Esophagus muscularis mucosa (tissue), 4 donors: ENCODE data around the gene THADA. TPM values are rescaled to one million over a fixed set of nuclear protein-coding genes. Genes with fewer than 3 reads are reported as not detected.

ENCODE experiments used
- DNase-seq: peaks from one replicate; pipeline ENCODE4 v3.0.0-alpha.2; 2017; ENCODE audit errors: extremely low spot score
- H3K27ac ChIP-seq, 4 donors: fragments of 200-600 bp; sonication (generic); replicated peaks in 1 of 4; 1 replicate in 3 of 4; 2 replicates in 1 of 4; pipeline ENCODE4 v1.5.1; 2016 to 2019; ENCODE audit warnings: mild to moderate bottlenecking in 1 of 4
- H3K27me3 ChIP-seq, 4 donors: fragments of 200-600 bp; sonication (generic); one replicate each; pipeline versions ENCODE4 v1.5.1 to v1.6.0; 2016 to 2019
- H3K36me3 ChIP-seq, 4 donors: fragments of 200-600 bp; sonication (generic); one replicate each; pipeline ENCODE4 v1.5.1; 2016 to 2019
- H3K4me1 ChIP-seq, 4 donors: fragments of 200-600 bp; sonication (generic); one replicate each; pipeline ENCODE4 v1.5.1; 2016 to 2019
- H3K4me3 ChIP-seq, 4 donors: fragments of 200-600 bp; sonication (generic); 1 replicate in 2 of 4; 2 replicates in 2 of 4; pipeline ENCODE4 v1.5.1; 2016 to 2019; ENCODE audit warnings: mild to moderate bottlenecking in 4 of 4, moderate library complexity in 1 of 4
- H3K9me3 ChIP-seq, 4 donors: fragments of 200-600 bp; sonication (generic); 1 replicate in 3 of 4; 2 replicates in 1 of 4; pipeline ENCODE4 v1.5.1; 2016 to 2019
- CTCF ChIP-seq, 3 experiments: fragments of 200-600 bp in 2 of 3; fragments of 450-650 bp in 1 of 3; sonication (generic) in 2 of 3; IDR thresholded peaks; one replicate each; pipeline ENCODE4 v1.5.1; 2017 to 2019; ENCODE audit warnings: antibody characterized with exemption in 3 of 3, mild to moderate bottlenecking in 2 of 3, moderate library complexity in 1 of 3
- EP300 ChIP-seq: sonication (generic); formaldehyde crosslinking; IDR thresholded peaks from one replicate; pipeline ENCODE4 v1.6.1; 2017; ENCODE audit warnings: antibody characterized with exemption
- POLR2A ChIP-seq: fragments of 450-650 bp; IDR thresholded peaks from one replicate; pipeline ENCODE4 v1.6.1; 2017; ENCODE audit warnings: antibody characterized with exemption, moderate library complexity, mild to moderate bottlenecking, low read depth
- POLR2AphosphoS5 ChIP-seq, 2 donors: sonication (generic); formaldehyde crosslinking; IDR thresholded peaks; one replicate each; pipeline ENCODE4 v1.6.1; 2017; ENCODE audit warnings: antibody characterized with exemption in 2 of 2
- WGBS: methylation state at CpG from one replicate; pipeline ENCODE4 v1.1.5; 2018; 5-methylcytosine and 5-hydroxymethylcytosine counted together
- intact Hi-C: fragments of 100-400 bp; cut with DNase I; formaldehyde crosslinking; loops from one replicate; pipeline ENCODE4 v1.15.1; 2023
- total RNA-seq, 4 donors: library from RNA; depleted of rRNA; stranded (reverse); fragments of >200 nt; gene quantifications; one replicate each; pipeline versions ENCODE4 v1.1.0 to v1.2.1, GENCODE V29; 2016

Gene THADA
- total RNA-seq, 4 donors from 2014 or later, result 17.2 to 28.7 (median 21.3) TPM

- intact Hi-C loops, result no loop called here
- Histone ChIP-seq H3K4me3 (no peak overlapping the region), H3K27me3 (no peaks in the 10 kb centered on the region), H3K27ac (no peak overlapping the region), H3K9me3 (no peaks in the 10 kb centered on the region), H3K36me3 (no peaks in the 10 kb centered on the region), H3K4me1 (peaks cover 38 to 73% (median 51%) of the 10 kb centered on the region in 4 donors)
- no peak for TF ChIP-seq POLR2AphosphoS5 (IDR thresholded peaks at IDR 0.05)
- no peak for TF ChIP-seq POLR2A
- no peak for TF ChIP-seq EP300
- TF ChIP-seq CTCF (IDR thresholded peaks at IDR 0.05), result no peak
- no peak for DNase-seq
- 96% methylated on average over 6 of the region's 6 CpGs for WGBS
These were observed 185.7 kb downstream of the THADA start for GRCh38 chr2:43410055-43410604.

- no peaks in the 10 kb centered on the region for H3K27me3 ChIP-seq
- H3K9me3 ChIP-seq, result no peaks in the 10 kb centered on the region
- no peak overlapping the region for H3K27ac ChIP-seq
- intact Hi-C loops, result no loop called here
- no peaks in the 10 kb centered on the region for H3K36me3 ChIP-seq
- 79% methylated on average over 2 of the region's 2 CpGs for WGBS
- DNase-seq, result no peak
- peaks cover 29 to 70% (median 45%) of the 10 kb centered on the region in 4 donors for H3K4me1 ChIP-seq
- H3K4me3 ChIP-seq, result no peak overlapping the region
- TF ChIP-seq EP300 (no peak), POLR2A (no peak), POLR2AphosphoS5 (IDR thresholded peaks at IDR 0.05) (no peak), CTCF (IDR thresholded peaks at IDR 0.05) (no peak)
These were observed 187.3 kb downstream of the THADA start for GRCh38 chr2:43408407-43409160.

- WGBS, result 88% methylated on average over 2 of the region's 2 CpGs
- Histone ChIP-seq H3K9me3 (no peaks in the 10 kb centered on the region), H3K36me3 (no peaks in the 10 kb centered on the region), H3K4me3 (no peak overlapping the region), H3K4me1 (peaks cover 28 to 67% (median 44%) of the 10 kb centered on the region in 4 donors), H3K27ac (no peak overlapping the region), H3K27me3 (no peaks in the 10 kb centered on the region)
- DNase-seq, result no peak
- no peak for TF ChIP-seq POLR2A
- no peak for TF ChIP-seq CTCF (IDR thresholded peaks at IDR 0.05)
- TF ChIP-seq POLR2AphosphoS5 (IDR thresholded peaks at IDR 0.05), result no peak
- no peak for TF ChIP-seq EP300
- intact Hi-C loops, result no loop called here
These were observed 187.9 kb downstream of the THADA start for GRCh38 chr2:43407935-43408334.

- TF ChIP-seq POLR2A (no peak), EP300 (no peak)
- H3K27me3 ChIP-seq, result no peaks in the 10 kb centered on the region
- H3K4me1 ChIP-seq, result peaks cover 18 to 64% (median 38%) of the 10 kb centered on the region in 4 donors
- H3K4me3 ChIP-seq, result no peak overlapping the region
- H3K9me3 ChIP-seq, result no peaks in the 10 kb centered on the region
- peak overlapping the region in 1 of 4 donors; percentile 6 for H3K27ac ChIP-seq
- DNase-seq, result no peak
- H3K36me3 ChIP-seq, result no peaks in the 10 kb centered on the region
- 63% methylated on average over 6 of the region's 6 CpGs for WGBS
- intact Hi-C loops, result no loop called here
These were observed 189.1 kb downstream of the THADA start for GRCh38 chr2:43406651-43407279.

GRCh38 chr2:43405829-43406228 lies 190.0 kb downstream of the THADA start:
- no peak for DNase-seq
- TF ChIP-seq CTCF (IDR thresholded peaks at IDR 0.05), result no peak
- no peaks in the 10 kb centered on the region for H3K27me3 ChIP-seq
- no peaks in the 10 kb centered on the region for H3K36me3 ChIP-seq
- no peaks in the 10 kb centered on the region for H3K9me3 ChIP-seq
- no peak overlapping the region for H3K4me3 ChIP-seq
- peaks cover 15 to 61% (median 38%) of the 10 kb centered on the region in 4 donors for H3K4me1 ChIP-seq
- intact Hi-C loops, result no loop called here
- H3K27ac ChIP-seq, result no peak overlapping the region
- 92% methylated on average over 1 of the region's 1 CpG for WGBS
